OCI-LY3 (cell line): Measurements from ENCODE around the gene RTN4RL1.

Experiments used
- EZH2phosphoT487 ChIP-seq: fragments of 200-600 bp; shearing (Covaris generic); IDR thresholded peaks from 2 replicates; pipeline ENCODE4 v1.6.1; 2018; ENCODE audit warnings: antibody characterized with exemption, mixed run types, low read depth
- TF ChIP-seq, protein P1 (sequence below): fragments of 200-600, 300-600 bp; sonication (generic); IDR thresholded peaks from 2 replicates; pipeline ENCODE4 v1.5.1; 2014; ENCODE audit warnings: antibody characterized with exemption, low read length, low read depth

- TF ChIP-seq, protein P1, sequence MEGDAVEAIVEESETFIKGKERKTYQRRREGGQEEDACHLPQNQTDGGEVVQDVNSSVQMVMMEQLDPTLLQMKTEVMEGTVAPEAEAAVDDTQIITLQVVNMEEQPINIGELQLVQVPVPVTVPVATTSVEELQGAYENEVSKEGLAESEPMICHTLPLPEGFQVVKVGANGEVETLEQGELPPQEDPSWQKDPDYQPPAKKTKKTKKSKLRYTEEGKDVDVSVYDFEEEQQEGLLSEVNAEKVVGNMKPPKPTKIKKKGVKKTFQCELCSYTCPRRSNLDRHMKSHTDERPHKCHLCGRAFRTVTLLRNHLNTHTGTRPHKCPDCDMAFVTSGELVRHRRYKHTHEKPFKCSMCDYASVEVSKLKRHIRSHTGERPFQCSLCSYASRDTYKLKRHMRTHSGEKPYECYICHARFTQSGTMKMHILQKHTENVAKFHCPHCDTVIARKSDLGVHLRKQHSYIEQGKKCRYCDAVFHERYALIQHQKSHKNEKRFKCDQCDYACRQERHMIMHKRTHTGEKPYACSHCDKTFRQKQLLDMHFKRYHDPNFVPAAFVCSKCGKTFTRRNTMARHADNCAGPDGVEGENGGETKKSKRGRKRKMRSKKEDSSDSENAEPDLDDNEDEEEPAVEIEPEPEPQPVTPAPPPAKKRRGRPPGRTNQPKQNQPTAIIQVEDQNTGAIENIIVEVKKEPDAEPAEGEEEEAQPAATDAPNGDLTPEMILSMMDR = no peak
- TF ChIP-seq EZH2phosphoT487 = no peak
Observed at GRCh38 chr17:1966274-1967086, 58.7 kb downstream of the RTN4RL1 start.
